Retinal pigment epithelial cell (primary cell): ENCODE results near the gene MTFMT.

ENCODE experiments used
- DNase-seq: peaks from one replicate; pipeline ENCODE4 v3.0.0-alpha.2; 2010; ENCODE audit warnings: low read depth
- H3K4me3 ChIP-seq: 2 replicates; pipeline ENCODE4 v1.5.1; 2011; ENCODE audit warnings: mild to moderate bottlenecking, low read length, control low read depth, moderate library complexity
- TF ChIP-seq, protein P1 (sequence below): conservative IDR thresholded peaks from 2 replicates; pipeline ENCODE4 v1.5.1; 2011; ENCODE audit warnings: low read depth, low read length, control low read depth, inconsistent platforms

The MTFMT gene

DNA sequence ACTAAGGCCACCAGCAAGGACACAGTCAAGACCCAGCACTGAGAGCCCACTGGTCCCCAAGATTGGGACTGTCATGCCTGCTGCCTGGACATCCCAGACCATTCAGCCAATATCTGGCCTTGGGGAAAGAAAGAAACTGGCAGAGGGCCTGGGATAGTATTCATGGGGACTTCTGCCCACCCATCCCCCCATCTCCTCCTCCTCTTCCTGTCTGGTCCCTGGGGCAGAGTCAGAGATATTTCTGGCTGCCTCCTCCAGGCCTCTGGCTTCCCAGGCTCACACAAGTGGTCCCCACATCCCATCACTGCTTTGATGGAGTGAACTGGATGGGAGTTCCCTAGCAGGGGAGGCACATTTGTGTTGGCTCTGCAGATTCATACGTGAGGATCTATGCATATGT is 42.6 kb upstream of the MTFMT start:
- no peak overlapping the region for H3K4me3 ChIP-seq
- TF ChIP-seq, protein P1, sequence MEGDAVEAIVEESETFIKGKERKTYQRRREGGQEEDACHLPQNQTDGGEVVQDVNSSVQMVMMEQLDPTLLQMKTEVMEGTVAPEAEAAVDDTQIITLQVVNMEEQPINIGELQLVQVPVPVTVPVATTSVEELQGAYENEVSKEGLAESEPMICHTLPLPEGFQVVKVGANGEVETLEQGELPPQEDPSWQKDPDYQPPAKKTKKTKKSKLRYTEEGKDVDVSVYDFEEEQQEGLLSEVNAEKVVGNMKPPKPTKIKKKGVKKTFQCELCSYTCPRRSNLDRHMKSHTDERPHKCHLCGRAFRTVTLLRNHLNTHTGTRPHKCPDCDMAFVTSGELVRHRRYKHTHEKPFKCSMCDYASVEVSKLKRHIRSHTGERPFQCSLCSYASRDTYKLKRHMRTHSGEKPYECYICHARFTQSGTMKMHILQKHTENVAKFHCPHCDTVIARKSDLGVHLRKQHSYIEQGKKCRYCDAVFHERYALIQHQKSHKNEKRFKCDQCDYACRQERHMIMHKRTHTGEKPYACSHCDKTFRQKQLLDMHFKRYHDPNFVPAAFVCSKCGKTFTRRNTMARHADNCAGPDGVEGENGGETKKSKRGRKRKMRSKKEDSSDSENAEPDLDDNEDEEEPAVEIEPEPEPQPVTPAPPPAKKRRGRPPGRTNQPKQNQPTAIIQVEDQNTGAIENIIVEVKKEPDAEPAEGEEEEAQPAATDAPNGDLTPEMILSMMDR, result no peak
- no peak for DNase-seq

- DNase-seq, result no peak
- no peak overlapping the region for H3K4me3 ChIP-seq
- TF ChIP-seq, protein P1, result no peak
Measured at GRCh38 chr15:65071381-65071811, 42.0 kb upstream of the MTFMT start.

GRCh38 chr15:65069779-65070546 is 40.5 kb upstream of the MTFMT start:
- H3K4me3 ChIP-seq, result no peak overlapping the region
- DNase-seq, result no peak
- TF ChIP-seq, protein P1, result no peak

DNA sequence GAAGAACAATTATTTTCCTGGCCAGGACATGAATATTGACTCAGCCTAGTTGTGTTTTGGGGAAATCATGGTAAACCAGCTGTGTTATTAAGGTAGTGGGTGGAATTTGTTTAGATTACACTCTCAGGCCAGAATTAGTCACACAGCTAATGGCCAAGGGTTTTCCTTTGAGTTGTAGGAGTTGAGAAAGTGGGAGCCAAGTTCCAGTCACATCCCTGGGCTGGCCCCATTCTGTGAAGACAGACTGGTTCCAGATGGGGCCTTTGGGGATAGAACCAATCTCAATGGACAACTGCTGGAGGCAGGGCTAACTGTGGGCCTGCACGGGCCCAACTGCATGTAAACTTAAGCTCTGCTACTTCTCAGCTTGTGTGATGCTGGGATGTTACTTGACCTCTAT is 39.7 kb upstream of the MTFMT start:
- TF ChIP-seq, protein P1, result no peak
- no peak overlapping the region for H3K4me3 ChIP-seq
- DNase-seq, result no peak

DNA sequence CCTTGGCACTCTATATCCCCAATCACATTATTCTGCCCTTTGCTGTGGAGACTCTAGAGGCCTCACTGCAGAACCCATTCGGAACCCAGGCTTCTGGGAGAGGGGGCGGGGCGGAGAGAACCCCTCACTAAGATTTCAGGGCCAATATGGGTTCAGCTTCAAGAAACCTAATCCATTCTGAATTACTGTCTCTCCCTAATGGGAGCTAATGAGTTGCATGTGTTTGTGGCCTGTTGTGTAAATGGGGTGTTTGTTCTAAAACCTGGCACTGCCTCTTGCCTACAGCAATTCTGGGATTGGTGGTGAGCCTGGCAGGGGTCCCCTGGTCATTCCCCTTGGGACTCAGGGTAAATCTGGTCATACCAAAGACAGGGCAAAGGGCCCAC is 39.0 kb upstream of the MTFMT start:
- no peak for DNase-seq
- no peak overlapping the region for H3K4me3 ChIP-seq
- TF ChIP-seq, protein P1, result no peak

DNA sequence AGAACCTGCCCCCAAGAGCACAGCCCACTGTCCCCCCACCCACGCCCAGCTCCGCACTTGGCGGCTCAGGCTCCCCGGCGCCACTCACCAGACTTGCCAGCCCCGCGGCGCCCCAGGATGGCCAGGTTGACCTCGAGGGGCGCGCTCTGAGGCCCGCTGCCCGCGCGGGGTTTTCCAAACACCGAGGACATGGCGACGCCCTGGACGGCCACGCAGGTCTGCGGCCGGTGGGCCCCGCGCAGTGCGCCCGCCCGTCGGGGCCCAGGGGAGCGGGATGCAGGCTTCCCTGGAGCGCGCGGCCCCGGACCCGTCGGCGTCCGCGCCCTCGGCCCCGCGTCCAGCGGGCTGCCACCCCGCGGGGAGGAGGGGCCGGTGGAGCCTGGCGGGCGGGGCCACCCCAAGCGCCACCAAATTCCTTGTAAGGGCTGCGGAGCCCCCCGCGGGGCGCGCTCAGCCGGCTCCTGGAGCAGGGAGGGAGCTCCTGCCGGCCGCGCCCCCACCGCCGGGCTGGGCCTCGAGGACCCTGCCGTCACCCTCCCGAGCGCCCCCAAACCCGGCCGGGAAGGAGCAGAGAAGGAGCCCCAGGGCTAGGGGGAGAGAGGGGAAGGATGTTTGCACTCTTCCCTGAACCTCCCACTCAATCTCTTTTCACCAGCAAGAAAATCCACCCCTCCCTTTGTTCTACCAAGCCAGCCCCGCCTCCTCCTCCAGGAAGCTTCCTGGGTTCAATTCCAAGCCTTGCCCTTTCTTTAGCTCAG is 38.4 kb upstream of the MTFMT start, which contains the start of gene RASL12:
Gene RASL12 (minus strand): TSS at position 347 of the 758 bp plus-strand sequence. CDS start 156 bp downstream, at position 191.
- DNase-seq, result no peak
- TF ChIP-seq, protein P1, result no peak
- no peak within 1 kb of the TSS for H3K4me3 ChIP-seq
